Right cardiac atrium (tissue), 5 donors: ENCODE data around the gene EYA2. TPM values are rescaled to one million over a fixed set of nuclear protein-coding genes. Genes with fewer than 3 reads are reported as not detected.
A peak's percentile ranks its signal among the peaks of the same experiment; 100 is the strongest.

Experiments
- ATAC-seq, 2 donors: fragments of 200-7000 bp; cut with Tn5 transposase; one replicate each; pipeline versions ENCODE4 v1.8.0 to v1.9.1; 2020; ENCODE audit warnings: moderate library complexity in 2 of 2, mild to moderate bottlenecking in 1 of 2
- DNase-seq, 3 donors: peaks; one replicate each; pipeline ENCODE4 v3.0.0-alpha.2; 2020
- H3K27ac ChIP-seq: one replicate; pipeline ENCODE4 v1.5.1; 2013; ENCODE audit warnings: mild to moderate bottlenecking, low read length, control low read depth, moderate library complexity
- H3K27me3 ChIP-seq: one replicate; pipeline ENCODE4 v1.6.1; 2013; ENCODE audit not compliant: control insufficient read depth, insufficient read depth
- H3K4me1 ChIP-seq: one replicate; pipeline ENCODE4 v1.6.1; 2013; ENCODE audit warnings: low read length; ENCODE audit not compliant: control insufficient read depth, insufficient read depth
- H3K4me3 ChIP-seq: one replicate; pipeline ENCODE4 v1.5.1; 2013; ENCODE audit warnings: low read length, control low read depth
- H3K9me3 ChIP-seq: one replicate; pipeline ENCODE4 v1.6.1; 2013; ENCODE audit warnings: low read length; ENCODE audit not compliant: control insufficient read depth
- WGBS: extraction: QIAGEN DNeasy Blood & Tissue Kit; methylation state at CpG from one replicate; pipeline ENCODE4 v1.1.7; 2013; 5-methylcytosine and 5-hydroxymethylcytosine counted together
- intact Hi-C, 4 donors: fragments of 100-400 bp; cut with DNase I; formaldehyde crosslinking; loops; one replicate each; pipeline versions ENCODE4 v1.11.0 to v1.14.0; 2022 to 2023
- polyA plus RNA-seq: library from polyadenylated mRNA; stranded (reverse); fragments of 200-250 nt; gene quantifications from one replicate; pipeline ENCODE4 v1.2.3, GENCODE V29; 2013
- total RNA-seq, 4 donors: library from RNA; stranded (reverse); fragmentation: NEBNext Ultra II Directional; extraction: Animal tissue kit (Norgen Biotek cat#: 25700); gene quantifications; one replicate each; pipeline ENCODE4 v1.2.1, GENCODE V29; 2021
- donor health status: healthy with polysubstance abuse.
- donor health status: DM: no; HTN: yes; CAD: no.
- donor health status: DM: no; HTN: no; CAD: no.
- donor health status: DM: no; HTN: yes; CAD: no; lungs with severe emphysema.
- donor health status: DM: yes; HTN: yes; CAD: no.

EYA2 gene
- total and polyA plus RNA-seq, 5 donors, result 1.6 to 3.7 (median 3.4) TPM

DNA sequence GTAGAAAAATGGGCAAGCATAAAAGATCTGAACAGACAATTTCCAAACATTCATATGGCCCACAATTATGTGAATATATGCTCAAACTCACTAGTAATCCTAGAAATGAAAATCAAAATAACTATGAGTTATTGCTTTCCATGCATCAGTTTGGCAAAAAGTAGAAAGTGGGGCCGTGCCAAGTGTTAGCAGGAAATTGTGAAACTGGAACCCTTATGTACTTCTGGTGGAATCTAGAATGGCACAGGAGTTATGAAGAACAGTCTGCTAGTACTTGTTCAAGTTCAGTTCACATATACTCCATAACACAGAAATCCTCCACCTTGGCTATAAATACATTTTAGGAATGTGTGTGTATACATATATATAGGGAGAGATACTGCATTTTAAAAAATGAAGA lies 89.8 kb downstream of the EYA2 start:
- WGBS, result 71% methylated on average over 1 of the region's 1 CpG
- no peak overlapping the region for H3K27ac ChIP-seq
- intact Hi-C loops, result no loop called here
- H3K4me1 ChIP-seq, result no peaks in the 10 kb centered on the region
- ATAC-seq (no peak), DNase-seq (no peak)
- no peak overlapping the region for H3K4me3 ChIP-seq
- H3K9me3 ChIP-seq, result no peaks in the 10 kb centered on the region
- H3K27me3 ChIP-seq, result no peaks in the 10 kb centered on the region

DNA sequence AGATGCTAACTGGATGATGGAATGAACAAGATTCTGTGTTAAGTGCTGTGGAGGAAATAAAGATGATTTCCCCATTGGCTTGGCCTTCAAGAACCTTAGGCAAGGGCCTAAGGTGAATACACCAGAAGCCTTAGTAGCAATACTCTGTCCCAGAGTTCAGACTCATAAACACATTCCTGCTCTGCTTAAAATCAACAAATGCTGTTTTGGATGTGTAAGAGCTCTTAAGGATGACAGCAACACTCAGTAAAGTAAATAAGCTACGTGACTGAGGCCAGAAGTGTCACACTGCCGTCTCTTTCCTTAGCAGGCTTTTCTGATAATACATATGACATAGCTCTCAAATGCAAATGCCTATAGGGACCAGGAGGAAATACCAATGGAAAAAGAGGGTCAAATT lies 90.6 kb downstream of the EYA2 start:
- DNase-seq, result no peak
- H3K27me3 ChIP-seq, result no peaks in the 10 kb centered on the region
- intact Hi-C loops, result no loop called here
- peaks cover 2% of the 10 kb centered on the region for H3K4me1 ChIP-seq
- no peak overlapping the region for H3K4me3 ChIP-seq
- no peak for ATAC-seq
- no peaks in the 10 kb centered on the region for H3K9me3 ChIP-seq
- no peak overlapping the region for H3K27ac ChIP-seq
- WGBS, result 41% methylated on average over 2 of the region's 2 CpGs

DNA sequence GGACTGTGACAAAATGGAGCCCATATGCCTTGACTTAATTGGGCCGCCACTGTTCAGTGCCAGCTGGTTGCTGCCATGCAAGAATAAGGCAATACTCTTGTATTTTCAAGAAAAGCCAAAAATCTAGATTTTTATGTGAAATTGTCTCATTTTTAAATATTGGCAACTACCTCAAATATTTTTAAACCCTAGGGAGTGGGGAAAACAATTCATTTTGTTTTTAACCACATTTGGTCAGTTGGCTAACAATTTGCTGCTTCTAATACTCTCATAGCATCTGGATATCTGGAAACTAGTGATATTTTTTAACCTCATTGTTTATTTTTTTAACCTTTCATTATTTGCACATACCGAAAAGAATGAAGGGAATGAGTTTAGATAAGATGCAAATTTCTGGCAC lies 91.0 kb downstream of the EYA2 start:
- 66% methylated on average over 2 of the region's 2 CpGs for WGBS
- Histone ChIP-seq H3K4me1 (peaks cover 3% of the 10 kb centered on the region), H3K27me3 (no peaks in the 10 kb centered on the region), H3K27ac (no peak overlapping the region), H3K4me3 (no peak overlapping the region), H3K9me3 (no peaks in the 10 kb centered on the region)
- ATAC-seq, result no peak
- no peak for DNase-seq
- intact Hi-C loops, result no loop called here

DNA sequence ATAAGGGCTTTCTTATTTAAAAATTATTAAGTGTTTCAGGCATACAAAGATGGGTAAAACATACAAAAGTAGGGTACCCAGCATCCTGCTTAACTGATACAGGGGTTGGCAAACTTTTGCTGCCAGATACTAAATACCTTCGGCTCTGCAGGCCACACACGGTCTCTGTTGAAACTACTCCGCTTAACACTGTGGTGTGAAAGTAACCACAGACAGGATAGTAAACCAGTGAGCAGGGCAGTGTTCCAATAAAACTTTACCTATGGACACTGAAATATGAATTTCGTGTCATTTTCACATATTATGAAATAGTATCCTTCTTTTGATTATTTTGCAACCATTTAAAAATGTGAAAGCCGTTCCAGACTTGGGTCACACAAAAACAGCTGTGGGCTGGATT lies 92.4 kb downstream of the EYA2 start:
- H3K27ac ChIP-seq, result no peak overlapping the region
- H3K27me3 ChIP-seq, result no peaks in the 10 kb centered on the region
- ATAC-seq (no peak), DNase-seq (no peak)
- intact Hi-C loops, result no loop called here
- H3K4me1 ChIP-seq, result peaks cover 3% of the 10 kb centered on the region
- no peaks in the 10 kb centered on the region for H3K9me3 ChIP-seq
- H3K4me3 ChIP-seq, result no peak overlapping the region
- 57% methylated on average over 5 of the region's 5 CpGs for WGBS

DNA sequence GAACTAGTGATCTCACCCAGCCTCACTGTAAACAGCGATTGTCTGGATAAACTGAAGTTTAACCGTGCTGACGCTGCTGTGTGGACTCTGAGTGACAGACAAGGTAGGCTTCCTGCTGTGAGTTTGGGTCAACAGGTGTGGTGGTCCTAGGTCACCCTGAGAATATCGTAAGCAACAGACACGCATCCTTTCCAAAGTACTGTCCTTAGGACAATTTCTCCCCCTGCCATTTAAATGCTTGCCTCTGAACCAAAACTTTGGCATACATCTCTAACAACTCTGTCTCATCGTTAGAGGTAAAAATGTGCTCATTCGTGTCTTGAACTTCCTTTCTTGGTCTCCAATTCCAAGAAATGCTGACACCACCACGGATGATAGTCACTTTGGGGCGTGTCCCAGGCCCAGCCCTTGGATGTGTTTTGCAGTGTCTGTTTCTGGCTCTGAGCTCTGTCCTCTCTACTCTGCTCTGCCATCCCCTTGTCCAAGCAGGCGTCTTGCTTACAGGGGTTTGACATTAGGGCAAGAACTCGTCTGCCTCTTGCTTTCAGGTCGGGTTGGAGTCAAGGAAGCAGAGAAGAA lies 95.5 kb downstream of the EYA2 start:
- Histone ChIP-seq H3K4me3 (no peak overlapping the region), H3K9me3 (no peaks in the 10 kb centered on the region), H3K27me3 (no peaks in the 10 kb centered on the region), H3K27ac (no peak overlapping the region), H3K4me1 (peaks cover 3% of the 10 kb centered on the region)
- 44% methylated on average over 12 of the region's 12 CpGs for WGBS
- ATAC-seq, result peak in 1 of 2 donors; percentile 48
- intact Hi-C loops, result no loop called here
- DNase-seq, result no peak

DNA sequence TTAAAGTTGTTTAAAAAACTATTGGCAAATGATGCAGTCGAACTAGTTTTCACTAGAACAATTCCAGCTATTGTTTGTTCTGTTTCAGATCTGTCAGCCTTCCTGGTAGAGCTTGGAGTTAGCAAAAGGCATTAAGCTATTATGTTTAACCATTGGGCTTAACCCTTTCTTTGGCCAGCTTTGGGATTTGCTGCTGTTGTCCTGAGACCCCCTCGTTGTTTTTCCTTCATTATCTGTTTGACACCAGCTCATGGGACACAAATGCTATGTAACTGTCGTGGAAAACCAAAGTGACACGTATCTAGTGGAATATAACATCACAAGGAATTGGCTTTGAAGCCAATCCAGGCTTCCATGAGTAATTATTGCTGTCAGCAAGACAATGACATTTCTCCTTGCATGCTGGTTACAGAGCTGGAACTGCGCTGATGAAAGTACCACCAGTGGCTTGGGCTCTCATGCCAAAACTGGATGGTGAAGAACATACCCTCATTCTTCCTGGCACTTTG lies 96.0 kb downstream of the EYA2 start:
- Histone ChIP-seq H3K9me3 (no peaks in the 10 kb centered on the region), H3K4me1 (peaks cover 3% of the 10 kb centered on the region), H3K27me3 (no peaks in the 10 kb centered on the region), H3K4me3 (no peak overlapping the region), H3K27ac (no peak overlapping the region)
- intact Hi-C loops, result no loop called here
- DNase-seq (no peak), ATAC-seq (no peak)
- whole genome bisulfite sequencing, result 46% methylated on average over 5 of the region's 5 CpGs

DNA sequence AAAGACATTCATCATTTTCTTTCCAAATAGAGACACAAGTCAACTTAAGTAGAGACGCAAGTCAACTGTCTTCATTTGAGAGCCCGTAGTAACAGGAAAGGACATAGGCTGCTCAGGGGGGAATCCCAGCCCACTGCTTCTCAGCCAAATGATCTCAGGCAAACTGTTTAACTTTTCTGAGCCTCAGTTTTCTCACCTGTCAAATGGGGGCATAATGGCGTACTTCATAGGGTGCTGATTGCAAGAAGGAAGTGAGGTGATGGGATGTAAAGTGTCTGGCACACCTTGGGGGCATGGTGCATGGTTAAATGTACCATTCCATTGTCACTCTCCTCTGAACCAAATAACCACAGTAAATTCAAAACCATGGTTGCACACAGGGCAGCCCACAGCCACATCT lies 96.5 kb downstream of the EYA2 start:
- Histone ChIP-seq H3K4me1 (peaks cover 3% of the 10 kb centered on the region), H3K27me3 (no peaks in the 10 kb centered on the region), H3K9me3 (no peaks in the 10 kb centered on the region), H3K27ac (no peak overlapping the region), H3K4me3 (no peak overlapping the region)
- intact Hi-C loops, result no loop called here
- DNase-seq (no peak), ATAC-seq (no peak)
- WGBS, result 90% methylated on average over 3 of the region's 3 CpGs

DNA sequence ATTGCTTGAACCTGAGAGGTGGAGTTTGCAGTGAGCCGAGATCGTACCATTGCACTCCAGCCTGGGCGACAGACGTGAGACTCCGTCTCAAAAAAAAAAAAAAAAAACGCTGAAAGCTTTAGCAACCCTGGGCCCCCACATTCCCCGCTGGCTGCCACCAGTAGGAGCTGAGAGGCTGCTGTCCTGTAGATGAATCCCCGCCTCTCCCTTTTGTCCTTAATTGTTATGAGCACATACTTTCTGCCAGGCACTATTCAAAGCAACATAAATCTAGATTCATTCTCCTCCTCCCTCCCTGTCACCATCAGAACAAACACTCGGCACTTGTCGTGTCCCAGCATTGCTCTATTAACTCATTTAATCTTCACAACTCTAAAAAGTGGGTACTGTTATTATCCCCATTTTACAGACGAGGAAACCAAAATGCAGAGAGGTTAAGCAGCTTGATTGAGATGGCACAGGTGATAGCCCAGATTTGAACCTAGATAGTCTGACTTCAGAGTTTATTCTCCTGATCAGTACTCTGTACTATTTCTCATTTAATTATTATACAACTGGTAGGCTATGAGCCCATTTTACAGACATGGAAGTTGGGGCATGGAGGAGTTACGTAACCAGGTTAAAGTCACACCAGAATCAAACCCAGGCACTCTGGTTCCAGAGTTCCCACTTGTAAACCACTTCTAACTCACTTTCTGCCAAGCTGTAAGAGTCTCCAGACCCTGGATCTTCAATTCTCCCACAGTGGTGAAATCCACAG lies 97.4 kb downstream of the EYA2 start:
- H3K27ac ChIP-seq, result no peak overlapping the region
- no peak for ATAC-seq
- WGBS, result 84% methylated on average over 12 of the region's 12 CpGs

DNA sequence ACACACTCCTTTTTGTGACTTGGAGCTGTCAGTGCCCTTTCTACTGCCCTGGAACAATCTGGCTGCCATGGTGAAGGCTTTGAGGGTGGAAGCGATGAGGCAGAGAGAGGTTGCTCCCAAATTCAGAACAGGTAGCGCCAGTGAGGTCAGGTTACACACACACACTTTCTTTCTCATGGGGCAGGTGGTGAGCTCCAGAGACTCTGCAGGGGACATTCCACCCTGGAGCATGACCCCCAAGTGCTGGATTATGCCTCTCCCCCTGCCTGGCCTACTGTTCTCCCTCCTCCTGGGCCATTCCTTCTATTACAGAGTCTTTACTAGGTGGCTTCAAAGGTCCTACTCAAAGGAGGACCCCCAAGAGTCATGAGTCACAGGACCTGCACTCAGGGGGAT lies 98.0 kb downstream of the EYA2 start:
- H3K27me3 ChIP-seq, result no peaks in the 10 kb centered on the region
- no peak overlapping the region for H3K27ac ChIP-seq
- no peak overlapping the region for H3K4me3 ChIP-seq
- H3K4me1 ChIP-seq, result peaks cover 3% of the 10 kb centered on the region
- H3K9me3 ChIP-seq, result no peaks in the 10 kb centered on the region
- intact Hi-C loops, result no loop called here
- no peak for DNase-seq
- WGBS, result 94% methylated on average over 2 of the region's 2 CpGs
- peak in 1 of 2 donors; percentile 14 for ATAC-seq

More for the DNA sequence above, 97.4 kb downstream of the EYA2 start:
- DNase-seq, result no peak
- Histone ChIP-seq H3K4me3 (no peak overlapping the region), H3K9me3 (no peaks in the 10 kb centered on the region), H3K27me3 (no peaks in the 10 kb centered on the region), H3K4me1 (peaks cover 3% of the 10 kb centered on the region)
- intact Hi-C loops, result no loop called here

DNA sequence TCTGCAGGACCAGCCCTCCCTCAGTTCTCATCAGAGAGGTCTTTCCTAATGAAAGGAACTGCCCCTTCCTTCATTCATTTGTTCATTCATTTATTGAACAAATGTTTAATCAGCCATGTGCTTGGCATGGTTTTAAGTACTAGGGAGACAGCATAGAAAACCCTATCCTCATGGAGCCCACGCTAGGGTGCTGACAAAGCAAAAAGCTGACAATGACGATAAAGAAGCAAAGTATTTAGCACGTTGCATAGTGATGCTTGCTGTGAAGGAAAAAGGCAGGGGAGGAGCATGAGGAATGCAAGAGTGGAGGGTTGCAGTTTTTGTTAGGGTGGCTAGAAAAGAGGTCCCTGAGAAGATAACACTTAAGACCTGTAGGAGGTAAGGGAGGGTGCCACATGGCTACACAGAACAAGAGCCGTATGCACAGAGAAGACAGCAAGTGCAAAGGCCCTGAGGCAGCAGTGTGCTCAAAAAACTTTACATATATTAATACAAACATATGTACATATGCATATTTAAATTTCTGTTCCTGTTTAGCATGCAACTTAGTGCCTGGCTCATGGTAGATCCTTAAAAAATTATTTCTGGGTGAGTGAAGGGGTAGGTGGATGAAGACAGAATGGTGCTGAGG lies 98.9 kb downstream of the EYA2 start:
- Histone ChIP-seq H3K9me3 (no peaks in the 10 kb centered on the region), H3K4me1 (peaks cover 3% of the 10 kb centered on the region), H3K4me3 (no peak overlapping the region), H3K27ac (no peak overlapping the region), H3K27me3 (no peaks in the 10 kb centered on the region)
- DNase-seq (no peak), ATAC-seq (no peak)
- intact Hi-C loops, result no loop called here
- 58% methylated on average over 4 of the region's 4 CpGs for WGBS

DNA sequence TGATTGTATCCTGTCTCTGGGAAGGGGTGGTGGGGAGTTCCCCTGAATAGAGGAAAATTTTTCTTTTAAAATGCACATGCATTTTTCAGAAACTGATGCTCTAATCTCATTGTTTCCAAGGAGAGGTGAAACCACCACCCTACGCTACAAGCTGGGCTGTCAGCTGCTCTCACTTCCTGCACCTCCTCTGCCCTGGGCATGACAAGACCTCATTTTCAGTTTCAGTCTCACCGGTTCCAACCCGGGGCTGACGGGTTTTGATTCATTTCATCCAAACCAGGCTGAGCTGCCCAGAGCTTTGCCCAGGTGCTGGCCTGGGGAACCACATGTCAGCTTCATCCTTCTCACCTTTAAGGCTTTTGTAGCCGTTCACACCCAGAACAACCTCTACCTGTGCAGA lies 99.7 kb downstream of the EYA2 start:
- no peak overlapping the region for H3K4me3 ChIP-seq
- WGBS, result 58% methylated on average over 5 of the region's 5 CpGs
- DNase-seq (no peak), ATAC-seq (no peak)
- H3K9me3 ChIP-seq, result no peaks in the 10 kb centered on the region
- intact Hi-C loops, result no loop called here
- peaks cover 3% of the 10 kb centered on the region for H3K4me1 ChIP-seq
- H3K27ac ChIP-seq, result no peak overlapping the region
- H3K27me3 ChIP-seq, result no peaks in the 10 kb centered on the region
